GDM1 (cell line): ENCODE measurements around the gene MYOM1.
"Not testable (repeated sequence)": the region's sequence is repeated elsewhere in the genome, so short reads cannot be mapped to it uniquely, and the experiment has no call there.

Experiments used
- DNase-seq: peaks from one replicate; lab custom pipeline; 2025; lab: John Stamatoyannopoulos, UW

Gene MYOM1

DNA sequence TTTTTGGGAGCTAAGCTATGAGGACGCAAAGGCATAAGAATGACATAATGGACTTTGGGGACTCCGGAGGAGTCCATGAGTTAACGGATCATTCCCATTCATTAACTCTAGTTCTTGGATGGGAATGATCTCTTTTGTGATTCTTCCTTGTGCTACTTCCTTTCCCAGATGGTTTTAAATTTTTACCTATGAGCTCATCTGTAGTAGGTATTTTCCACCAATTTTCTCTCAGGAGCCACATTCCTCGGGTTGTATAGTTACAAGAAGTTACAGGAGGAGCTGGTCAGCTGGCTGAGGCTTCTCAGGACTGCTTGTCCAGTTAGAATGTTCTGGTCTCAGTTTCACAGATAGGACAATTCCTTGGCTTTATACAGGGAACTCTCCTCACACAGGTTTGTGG lies 164.0 kb downstream of the MYOM1 start:
- no peak for DNase-seq

DNA sequence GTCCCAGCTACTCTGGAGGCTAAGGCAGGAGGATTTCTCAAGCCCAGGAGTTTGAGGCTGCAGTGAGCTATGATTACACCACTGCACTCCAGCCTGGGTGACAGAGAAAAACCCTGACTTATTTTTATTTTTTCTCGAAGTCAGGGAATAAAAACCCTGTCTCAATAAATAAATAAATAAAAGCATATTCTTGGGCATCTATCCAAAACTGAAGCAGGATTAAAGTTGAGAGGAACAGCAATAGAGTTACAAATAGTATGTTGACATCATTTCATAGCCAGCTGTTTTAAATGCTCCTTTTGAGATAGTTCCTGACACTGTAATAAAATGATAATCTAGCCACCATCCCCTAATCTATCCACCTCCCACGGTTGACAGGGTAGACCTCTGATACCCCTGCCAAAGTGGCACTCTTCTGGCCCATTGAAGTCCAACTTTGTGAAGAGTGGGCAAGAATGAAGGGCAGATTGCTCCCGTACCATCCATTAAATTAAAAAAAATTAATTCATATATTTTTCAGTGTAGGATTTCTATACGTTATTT lies 164.5 kb downstream of the MYOM1 start:
- no peak for DNase-seq

GRCh38 chr18:3054780-3055179 lies 165.0 kb downstream of the MYOM1 start:
- DNase-seq, result no peak

DNA sequence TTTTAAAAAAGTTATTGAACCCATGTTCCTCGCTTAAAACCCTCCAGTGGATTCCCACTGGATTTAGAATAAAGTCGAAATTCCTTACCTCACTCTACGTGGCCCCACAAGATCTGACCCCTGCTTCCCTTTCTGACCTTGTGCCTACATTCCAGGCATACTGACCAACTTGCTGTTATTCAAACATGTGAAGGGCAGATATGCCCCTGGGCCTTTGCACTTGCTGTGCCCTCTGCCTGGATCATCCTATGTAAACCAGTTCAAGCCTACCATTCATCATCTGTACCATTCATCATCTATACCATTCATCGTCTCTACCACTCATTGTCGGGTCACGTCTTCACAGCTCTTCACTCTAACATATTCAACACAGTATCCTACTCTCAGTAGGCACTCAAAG lies 165.6 kb downstream of the MYOM1 start:
- DNase-seq, result no peak

DNA sequence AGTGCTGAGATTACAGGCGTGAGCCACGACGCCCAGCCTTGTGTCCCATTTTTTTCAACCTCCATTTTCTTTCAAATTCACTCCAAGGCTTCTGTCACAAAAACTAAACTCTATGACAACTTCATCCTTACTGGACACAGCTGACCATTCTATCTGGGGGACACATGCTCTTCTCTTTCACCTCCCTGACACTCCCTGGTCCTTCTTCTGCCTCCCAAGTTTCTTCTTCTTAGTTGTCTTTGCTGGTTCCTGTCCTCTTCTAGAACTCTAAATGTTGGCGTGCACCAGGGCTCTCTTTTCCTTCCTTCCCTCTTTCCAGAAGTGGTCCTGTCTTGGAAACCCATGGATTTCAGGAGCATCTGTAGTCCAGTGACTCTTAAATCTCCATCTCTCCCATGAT lies 166.7 kb downstream of the MYOM1 start:
- DNase-seq, result no peak

- DNase-seq, result no peak
These were observed 167.4 kb downstream of the MYOM1 start for GRCh38 chr18:3052411-3052758.

- DNase-seq, result no peak
These were observed 167.9 kb downstream of the MYOM1 start for GRCh38 chr18:3051718-3052410.

DNA sequence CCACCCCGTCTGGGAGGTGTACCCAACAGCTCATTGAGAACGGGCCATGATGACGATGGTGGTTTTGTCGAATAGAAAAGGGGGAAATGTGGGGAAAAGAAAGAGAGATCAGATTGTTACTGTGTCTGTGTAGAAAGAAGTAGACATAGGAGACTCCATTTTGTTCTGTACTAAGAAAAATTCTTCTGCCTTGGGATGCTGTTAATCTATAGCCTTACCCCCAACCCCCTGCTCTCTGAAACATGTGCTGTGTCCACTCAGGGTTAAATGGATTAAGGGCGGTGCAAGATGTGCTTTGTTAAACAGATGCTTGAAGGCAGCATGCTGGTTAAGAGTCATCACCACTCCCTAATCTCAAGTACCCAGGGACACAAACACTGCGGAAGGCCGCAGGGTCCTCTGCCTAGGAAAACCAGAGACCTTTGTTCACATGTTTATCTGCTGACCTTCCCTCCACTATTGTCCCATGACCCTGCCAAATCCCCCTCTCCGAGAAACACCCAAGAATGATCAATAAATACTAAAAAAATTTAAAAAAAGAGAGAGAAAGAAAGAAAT lies 169.8 kb downstream of the MYOM1 start:
- DNase-seq, result not testable (repeated sequence)

- no peak for DNase-seq
These were observed 170.9 kb downstream of the MYOM1 start for GRCh38 chr18:3048820-3049349.

- DNase-seq, result peak; percentile 14
These were observed 171.6 kb downstream of the MYOM1 start for GRCh38 chr18:3048121-3048520.

DNA sequence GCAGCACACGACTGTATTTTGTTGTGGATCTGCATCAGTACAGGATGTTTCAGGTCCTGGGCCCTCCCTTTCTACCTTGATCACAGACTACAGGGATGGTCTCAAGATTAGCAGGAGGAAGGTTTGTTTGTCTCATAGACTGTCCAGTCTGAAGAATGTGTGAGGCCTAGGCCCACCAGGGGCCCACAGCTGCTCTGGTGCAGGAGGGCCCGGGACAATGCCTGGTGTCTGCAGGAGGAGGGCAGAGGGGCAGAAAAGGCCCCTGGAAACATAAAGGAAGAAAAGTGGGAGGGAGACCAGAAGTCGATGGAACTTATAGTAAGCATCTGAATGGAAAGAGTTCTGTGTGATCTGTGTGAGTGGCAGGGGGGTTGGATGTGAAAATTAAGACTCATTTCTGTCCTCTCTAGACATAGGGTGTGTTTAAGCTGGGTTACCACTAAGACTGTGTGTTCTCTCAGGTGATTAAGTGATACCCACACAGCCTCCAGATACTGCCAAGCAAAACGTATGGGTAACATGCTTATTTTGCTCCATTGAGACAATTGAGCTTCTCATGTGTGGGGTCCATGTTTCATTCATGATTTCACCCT lies 173.5 kb downstream of the MYOM1 start:
- no peak for DNase-seq

GRCh38 chr18:3044931-3045698 lies 174.7 kb downstream of the MYOM1 start:
- DNase-seq, result no peak

GRCh38 chr18:3042379-3042778 lies 177.4 kb downstream of the MYOM1 start:
- DNase-seq, result no peak

DNA sequence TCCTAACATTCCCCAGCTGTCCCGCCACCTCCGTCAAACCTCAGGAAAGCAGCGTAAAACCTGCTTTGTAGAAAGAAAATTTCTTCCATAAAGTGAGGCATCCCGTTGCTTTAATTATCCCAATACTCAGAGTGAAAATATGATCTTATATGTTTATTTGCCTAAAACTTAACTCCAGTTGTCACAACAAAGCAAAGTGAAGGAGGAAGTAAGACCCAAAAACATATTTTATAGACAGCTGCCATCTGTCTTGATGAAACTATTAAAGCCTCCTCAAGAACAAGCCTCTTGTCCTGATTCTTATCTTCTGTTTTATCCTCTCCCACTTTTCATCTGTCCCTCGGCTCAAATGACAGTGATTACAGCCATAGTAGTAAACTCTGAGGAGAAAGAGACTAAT lies 177.9 kb downstream of the MYOM1 start:
- DNase-seq, result no peak

DNA sequence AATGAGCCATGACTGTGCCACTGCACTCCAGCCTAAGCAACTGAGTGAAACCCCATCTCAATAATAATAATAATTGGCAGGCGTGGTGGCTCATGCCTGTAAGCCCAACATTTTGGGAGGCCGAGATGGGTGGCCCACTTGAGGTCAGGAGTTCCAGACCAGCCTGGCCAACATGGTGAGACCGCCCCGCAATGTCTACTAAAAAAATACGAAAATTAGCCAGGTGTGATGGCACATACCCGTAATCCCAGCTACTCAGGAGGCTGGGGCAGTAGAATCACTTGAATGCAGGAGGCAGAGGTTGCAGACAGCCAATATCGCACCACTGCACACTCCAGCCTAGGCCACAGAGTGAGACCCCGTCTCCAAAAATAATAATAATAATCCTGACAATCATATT lies 178.9 kb downstream of the MYOM1 start:
- no peak for DNase-seq

GRCh38 chr18:3040173-3040572 lies 179.6 kb downstream of the MYOM1 start:
- no peak for DNase-seq

GRCh38 chr18:3037423-3037915 lies 182.3 kb downstream of the MYOM1 start:
- no peak for DNase-seq

- DNase-seq, result no peak
These were observed 183.7 kb downstream of the MYOM1 start for GRCh38 chr18:3036108-3036507.

DNA sequence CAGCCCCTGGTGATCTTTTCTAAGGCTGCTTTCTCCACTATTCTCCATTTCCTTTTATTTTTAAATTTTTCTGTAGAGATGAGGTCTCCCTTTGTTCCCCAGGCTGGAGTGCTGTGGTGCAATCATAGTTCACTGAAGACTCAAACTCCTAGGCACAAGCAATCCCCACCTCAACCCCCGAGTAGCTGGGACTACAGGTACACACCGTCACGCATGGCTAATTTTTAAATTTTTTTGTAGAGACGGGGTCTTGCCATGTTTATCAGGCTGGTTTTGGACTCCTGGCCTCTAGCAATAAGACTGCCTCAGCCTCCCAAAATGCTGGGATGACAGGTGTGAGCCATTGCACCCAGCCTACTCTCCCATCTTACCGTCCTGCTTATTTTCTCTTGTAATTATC lies 184.1 kb downstream of the MYOM1 start:
- no peak for DNase-seq

DNA sequence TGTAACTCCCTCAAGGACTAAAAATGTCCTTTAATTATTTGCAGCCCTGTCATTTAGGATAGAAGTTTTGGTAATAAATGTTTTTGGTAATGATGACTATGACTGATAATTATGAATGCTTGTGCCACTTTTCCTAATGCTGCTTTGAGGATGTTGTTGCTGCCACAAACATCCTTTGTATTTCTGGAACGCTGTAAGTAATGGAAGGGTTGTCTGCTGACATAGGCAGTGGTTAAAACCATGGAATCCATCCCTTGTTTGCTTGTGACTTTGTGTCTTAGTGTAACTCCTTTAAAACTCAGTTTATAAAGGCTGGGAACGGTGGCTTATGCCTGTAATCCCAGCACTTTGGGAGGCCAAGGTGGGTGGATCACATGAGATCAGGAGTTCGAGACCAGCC lies 187.0 kb downstream of the MYOM1 start:
- no peak for DNase-seq

GRCh38 chr18:3029215-3029952 lies 190.4 kb downstream of the MYOM1 start:
- DNase-seq, result no peak

- DNase-seq, result not testable (repeated sequence)
These were observed 191.7 kb downstream of the MYOM1 start for GRCh38 chr18:3028115-3028514.
